Progenitor cell of endocrine pancreas (in vitro differentiated cells): ENCODE measurements around the gene CFAP43. TPM values are rescaled to one million over a fixed set of nuclear protein-coding genes. Genes with fewer than 3 reads are reported as not detected.

Source experiments
- DNase-seq: peaks from one replicate; pipeline ENCODE4 v3.0.0; 2021; ENCODE audit warnings: low spot score; ENCODE audit not compliant: unreplicated experiment
- H3K27ac Mint-ChIP-seq: 2 replicates; pipeline ENCODE4 v1.8.0; 2021; ENCODE audit warnings: mild to moderate bottlenecking, moderate library complexity, mixed read lengths
- H3K27me3 Mint-ChIP-seq: 2 replicates; pipeline ENCODE4 v1.8.0; 2021; ENCODE audit warnings: mixed read lengths
- H3K36me3 Mint-ChIP-seq: 2 replicates; pipeline ENCODE4 v1.8.0; 2022; ENCODE audit warnings: mixed read lengths; ENCODE audit not compliant: insufficient read depth
- H3K4me1 Mint-ChIP-seq: 2 replicates; pipeline ENCODE4 v1.8.0; 2021; ENCODE audit warnings: low read depth, mixed read lengths
- H3K4me3 Mint-ChIP-seq: 2 replicates; pipeline ENCODE4 v1.8.0; 2021; ENCODE audit warnings: low read depth, mild to moderate bottlenecking, moderate library complexity, mixed read lengths
- H3K9me3 Mint-ChIP-seq: 2 replicates; pipeline ENCODE4 v1.8.0; 2021; ENCODE audit warnings: low read depth, mixed read lengths
- total RNA-seq: library from RNA; stranded (reverse); gene quantifications from 2 replicates; pipeline ENCODE4 v1.2.1, GENCODE V29; 2021
- TF ChIP-seq, protein P1 (sequence below): fragments of 200-600 bp; sonication (generic); IDR thresholded peaks from one replicate; pipeline ENCODE4 v1.5.0; 2021; ENCODE audit warnings: antibody characterized with exemption, mild to moderate bottlenecking; ENCODE audit not compliant: unreplicated experiment

CFAP43 gene
- total RNA-seq, 1 donor from 2014 or later = 5.4 TPM

DNA sequence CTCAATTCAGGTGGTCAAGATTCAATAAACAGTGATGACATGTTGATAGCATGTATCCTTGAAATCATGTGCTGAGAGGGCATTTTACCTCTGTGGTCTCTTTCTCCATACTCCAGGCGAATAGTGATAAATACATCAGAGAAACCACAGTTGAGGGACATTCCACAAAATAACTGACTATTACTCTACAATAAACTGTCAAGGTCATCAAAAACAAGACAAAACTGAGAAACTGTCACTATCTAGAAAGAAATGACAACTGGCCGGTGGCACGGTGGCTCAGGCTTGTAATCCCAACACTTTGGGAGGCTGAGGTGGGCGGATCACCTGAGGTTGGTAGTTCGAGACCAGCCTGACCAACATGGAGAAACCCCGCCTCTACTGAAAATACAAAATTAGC is 94.0 kb downstream of the CFAP43 start:
- Mint-ChIP-seq H3K27ac (no peak overlapping the region), H3K36me3 (no peaks in the 10 kb centered on the region), H3K4me1 (no peaks in the 10 kb centered on the region), H3K9me3 (no peaks in the 10 kb centered on the region), H3K4me3 (no peak overlapping the region), H3K27me3 (no peaks in the 10 kb centered on the region)
- no peak for DNase-seq
- TF ChIP-seq, protein P1, sequence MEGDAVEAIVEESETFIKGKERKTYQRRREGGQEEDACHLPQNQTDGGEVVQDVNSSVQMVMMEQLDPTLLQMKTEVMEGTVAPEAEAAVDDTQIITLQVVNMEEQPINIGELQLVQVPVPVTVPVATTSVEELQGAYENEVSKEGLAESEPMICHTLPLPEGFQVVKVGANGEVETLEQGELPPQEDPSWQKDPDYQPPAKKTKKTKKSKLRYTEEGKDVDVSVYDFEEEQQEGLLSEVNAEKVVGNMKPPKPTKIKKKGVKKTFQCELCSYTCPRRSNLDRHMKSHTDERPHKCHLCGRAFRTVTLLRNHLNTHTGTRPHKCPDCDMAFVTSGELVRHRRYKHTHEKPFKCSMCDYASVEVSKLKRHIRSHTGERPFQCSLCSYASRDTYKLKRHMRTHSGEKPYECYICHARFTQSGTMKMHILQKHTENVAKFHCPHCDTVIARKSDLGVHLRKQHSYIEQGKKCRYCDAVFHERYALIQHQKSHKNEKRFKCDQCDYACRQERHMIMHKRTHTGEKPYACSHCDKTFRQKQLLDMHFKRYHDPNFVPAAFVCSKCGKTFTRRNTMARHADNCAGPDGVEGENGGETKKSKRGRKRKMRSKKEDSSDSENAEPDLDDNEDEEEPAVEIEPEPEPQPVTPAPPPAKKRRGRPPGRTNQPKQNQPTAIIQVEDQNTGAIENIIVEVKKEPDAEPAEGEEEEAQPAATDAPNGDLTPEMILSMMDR = no peak

DNA sequence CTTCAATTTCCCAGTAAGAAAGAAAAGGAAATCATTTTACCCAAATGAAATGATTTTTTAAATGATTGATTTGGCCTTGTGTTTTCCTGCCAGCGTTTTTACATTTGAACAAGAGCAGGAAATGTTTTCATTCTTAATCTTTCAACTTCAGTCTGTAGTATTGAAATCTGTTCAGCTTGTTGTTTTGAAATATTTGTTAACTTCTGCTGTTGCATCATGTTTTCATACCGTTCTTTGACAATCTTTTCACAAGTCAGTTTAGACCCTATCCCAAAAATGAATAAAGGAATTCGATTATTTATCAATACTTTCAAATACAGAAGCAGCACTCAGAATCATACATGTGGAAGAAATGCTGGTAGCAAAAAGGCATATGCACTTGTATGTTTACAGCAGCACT is 102.1 kb downstream of the CFAP43 start:
- TF ChIP-seq, protein P1 = no peak
- no peak for DNase-seq
- no peaks in the 10 kb centered on the region for H3K36me3 Mint-ChIP-seq
- no peaks in the 10 kb centered on the region for H3K27me3 Mint-ChIP-seq
- no peak overlapping the region for H3K27ac Mint-ChIP-seq
- no peaks in the 10 kb centered on the region for H3K9me3 Mint-ChIP-seq
- H3K4me1 Mint-ChIP-seq = no peaks in the 10 kb centered on the region
- no peak overlapping the region for H3K4me3 Mint-ChIP-seq

- no peaks in the 10 kb centered on the region for H3K36me3 Mint-ChIP-seq
- no peak overlapping the region for H3K4me3 Mint-ChIP-seq
- H3K27me3 Mint-ChIP-seq = no peaks in the 10 kb centered on the region
- no peaks in the 10 kb centered on the region for H3K9me3 Mint-ChIP-seq
- H3K4me1 Mint-ChIP-seq = no peaks in the 10 kb centered on the region
- no peak for DNase-seq
- TF ChIP-seq, protein P1 = no peak
- H3K27ac Mint-ChIP-seq = no peak overlapping the region
Observed at GRCh38 chr10:104128214-104128613, 104.0 kb downstream of the CFAP43 start.

- Mint-ChIP-seq H3K27ac (no peak overlapping the region), H3K4me1 (peaks cover 4% of the 10 kb centered on the region), H3K36me3 (no peaks in the 10 kb centered on the region), H3K9me3 (no peaks in the 10 kb centered on the region), H3K4me3 (no peak overlapping the region), H3K27me3 (no peaks in the 10 kb centered on the region)
- DNase-seq = no peak
- TF ChIP-seq, protein P1 = peak; percentile 39
Observed at GRCh38 chr10:104127411-104127810, 104.8 kb downstream of the CFAP43 start.

DNA sequence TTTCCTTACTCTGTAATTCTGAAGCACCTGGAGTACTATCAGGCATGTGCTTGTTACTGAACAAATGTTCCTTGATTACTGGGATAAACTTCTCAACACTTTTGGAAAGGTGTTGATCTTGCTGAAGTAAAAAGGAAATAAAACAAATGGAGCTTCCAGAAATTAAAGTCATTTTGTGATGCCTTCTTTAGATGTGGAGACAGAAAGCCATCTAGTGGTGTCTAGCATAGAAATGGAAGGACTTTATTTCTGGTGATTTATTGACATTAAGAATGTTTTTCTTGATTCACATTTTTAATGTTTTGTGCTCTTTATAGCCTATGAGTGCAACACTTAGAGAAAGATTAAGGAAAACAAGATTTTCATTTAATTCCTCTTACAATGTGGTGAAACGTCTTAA is 108.8 kb downstream of the CFAP43 start:
- Mint-ChIP-seq H3K27me3 (no peaks in the 10 kb centered on the region), H3K36me3 (no peaks in the 10 kb centered on the region), H3K4me3 (peak overlapping the region; percentile 89), H3K4me1 (peaks cover 11% of the 10 kb centered on the region), H3K9me3 (no peaks in the 10 kb centered on the region), H3K27ac (no peak overlapping the region)
- TF ChIP-seq, protein P1 = no peak
- no peak for DNase-seq
